ENCODE measurements around the gene KRT86. TPM values are rescaled to one million over a fixed set of nuclear protein-coding genes. Genes with fewer than 3 reads are reported as not detected.
A peak's percentile ranks its signal among the peaks of the same experiment; 100 is the strongest.
"Not testable (repeated sequence)": the region's sequence is repeated elsewhere in the genome, so short reads cannot be mapped to it uniquely, and the experiment has no call there.

Gene KRT86
- polyA plus RNA-seq, 2 of the 4 experiments (the other 2 are of a cell fraction) = 23.5 to 378 TPM

DNA sequence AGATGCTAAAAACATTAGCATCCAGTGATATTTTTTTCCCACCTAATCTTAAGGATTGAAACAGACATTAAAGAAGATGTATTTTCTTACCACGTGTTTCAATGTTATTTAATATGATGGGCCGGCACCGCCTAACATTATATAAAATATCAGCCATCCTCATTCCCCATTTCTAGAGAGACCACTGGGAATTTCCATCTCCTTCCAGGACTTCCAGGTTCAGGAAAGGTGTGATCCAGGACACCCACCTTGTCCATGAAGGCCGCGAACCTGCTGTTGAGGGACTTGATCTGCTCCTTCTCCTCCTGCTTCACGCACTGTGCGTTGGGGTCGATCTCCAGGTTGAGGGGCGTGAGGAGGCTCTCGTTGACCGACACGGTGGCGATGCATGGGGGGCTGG lies 16.5 kb upstream of the KRT86 start:
- ChIA-PET POLR2A (interaction anchor here (18.5 kb wide), 1 partner anchor 22 kb away, joined by 383 read pairs; the partner anchor contains the start of gene KRT86), CTCF (interaction anchor here (2.3 to 14.8 kb wide), 3 partner anchors 23 to 622 kb away, joined by 18 to 301 read pairs (median 61); partner anchors contain the start of gene KRT86)
- DNase-seq (ENCODE audit: low read depth in 1 of 2, low spot score in 1 of 2); H3K4me2 ChIP-seq; ATAC-seq; H3K4me3 ChIP-seq; H3K9me3 ChIP-seq; FAIRE-seq: not testable (repeated sequence)
- TF ChIP-seq TFCP2L1 (CRISPR knock-in tag; IDR thresholded peaks at IDR 0.05) (peak; percentile 9; the same call in 1 of the 2 replicates), CHD2 (IDR thresholded peaks at IDR 0.05; ENCODE audit: low read length, partially characterized antibody) (peak; percentile 5), HOXA7 (CRISPR knock-in tag; IDR thresholded peaks at IDR 0.05) (peak; percentile 65), POLR2AphosphoS2 (conservative IDR thresholded peaks at IDR 0.05; ENCODE audit: low read length) (peak; percentile 67; the same call in 1 of the 2 replicates), FOSB (CRISPR knock-in tag; IDR thresholded peaks at IDR 0.05) (peak; percentile 89), RARB (CRISPR knock-in tag; IDR thresholded peaks at IDR 0.05) (peak; percentile 85; the same call in 1 of the 2 replicates)
- peak overlapping the region; percentile 10 to 97; a peak in 4 of 6 replicates for H3K27ac ChIP-seq
- H3K4me1 ChIP-seq = peaks cover 59% of the 10 kb centered on the region
- 95% methylated on average over 13 of the region's 13 CpGs for WGBS (ENCODE audit: missing lambda C conversion rate)

DNA sequence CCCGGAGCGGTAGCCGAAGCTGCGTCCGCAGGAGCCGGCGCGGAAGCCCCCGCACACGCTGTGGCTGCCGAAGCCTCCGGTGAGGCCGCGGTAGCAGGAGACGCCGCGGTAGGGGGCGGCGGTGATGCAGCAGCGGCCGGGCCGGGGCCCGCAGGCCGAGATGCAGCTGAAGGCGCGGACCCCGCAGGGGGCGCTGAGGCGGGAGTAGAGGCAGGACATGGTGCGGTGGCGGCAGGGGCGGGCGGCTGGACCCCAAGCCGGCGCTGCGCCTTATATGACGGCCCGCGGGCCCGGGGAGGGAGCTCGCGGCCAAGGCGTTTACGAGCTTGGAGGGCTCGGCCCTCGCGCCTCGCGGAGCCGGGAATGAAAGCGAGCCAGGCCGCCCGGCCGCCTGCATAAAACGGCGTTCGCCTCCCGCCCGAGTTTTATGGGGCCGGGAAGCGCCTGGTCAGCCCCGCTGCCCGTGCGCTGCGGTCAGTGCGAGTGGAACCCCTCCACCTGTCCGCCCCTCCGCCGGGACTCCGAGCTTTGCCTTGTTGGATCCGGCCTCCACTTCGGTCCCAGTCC lies 16.0 kb upstream of the KRT86 start:
- CTCF ChIA-PET = interaction anchor here (0.8 to 14.8 kb wide), 9 partner anchors 10 to 621 kb away, joined by 3 to 301 read pairs (median 8); partner anchors contain the start of gene KRT86
- FAIRE-seq (no peak), ATAC-seq (no peak; a peak in 1 of 6 replicates), DNase-seq (ENCODE audit: low read depth in 1 of 2, low spot score in 1 of 2) (no peak)
- Histone ChIP-seq H3K4me2 (no peak overlapping the region), H3K9me3 (no peaks in the 10 kb centered on the region), H3K27ac (peak overlapping the region in 1 of 2 experiments; percentile 74; a peak in 3 of 6 replicates), H3K4me1 (peaks cover 60% of the 10 kb centered on the region), H3K4me3 (no peak overlapping the region)
- TF ChIP-seq EP300 (IDR thresholded peaks at IDR 0.05) (no peak), TFCP2L1 (CRISPR knock-in tag; IDR thresholded peaks at IDR 0.05) (peak; percentile 97), HOXA7 (CRISPR knock-in tag; IDR thresholded peaks at IDR 0.05) (peak; percentile 31; the same call in 1 of the 2 replicates), FOSB (CRISPR knock-in tag; IDR thresholded peaks at IDR 0.05) (0 out of 2 replicates have a peak, but pooled peaks have one; percentile 50), USF2 (IDR thresholded peaks at IDR 0.05) (no peak)
- TF ChIP-seq, protein P1, sequence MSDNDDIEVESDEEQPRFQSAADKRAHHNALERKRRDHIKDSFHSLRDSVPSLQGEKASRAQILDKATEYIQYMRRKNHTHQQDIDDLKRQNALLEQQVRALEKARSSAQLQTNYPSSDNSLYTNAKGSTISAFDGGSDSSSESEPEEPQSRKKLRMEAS (IDR thresholded peaks at IDR 0.05) = no peak
- TF ChIP-seq, protein P2, sequence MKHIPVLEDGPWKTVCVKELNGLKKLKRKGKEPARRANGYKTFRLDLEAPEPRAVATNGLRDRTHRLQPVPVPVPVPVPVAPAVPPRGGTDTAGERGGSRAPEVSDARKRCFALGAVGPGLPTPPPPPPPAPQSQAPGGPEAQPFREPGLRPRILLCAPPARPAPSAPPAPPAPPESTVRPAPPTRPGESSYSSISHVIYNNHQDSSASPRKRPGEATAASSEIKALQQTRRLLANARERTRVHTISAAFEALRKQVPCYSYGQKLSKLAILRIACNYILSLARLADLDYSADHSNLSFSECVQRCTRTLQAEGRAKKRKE (CRISPR knock-in tag; IDR thresholded peaks at IDR 0.05; ENCODE audit: low read depth) = no peak
- POLR2A ChIA-PET = interaction anchor here (18.5 kb wide), 1 partner anchor 22 kb away, joined by 383 read pairs; the partner anchor contains the start of gene KRT86
- WGBS (ENCODE audit: missing lambda C conversion rate) = 97% methylated on average over 72 of the region's 72 CpGs

DNA sequence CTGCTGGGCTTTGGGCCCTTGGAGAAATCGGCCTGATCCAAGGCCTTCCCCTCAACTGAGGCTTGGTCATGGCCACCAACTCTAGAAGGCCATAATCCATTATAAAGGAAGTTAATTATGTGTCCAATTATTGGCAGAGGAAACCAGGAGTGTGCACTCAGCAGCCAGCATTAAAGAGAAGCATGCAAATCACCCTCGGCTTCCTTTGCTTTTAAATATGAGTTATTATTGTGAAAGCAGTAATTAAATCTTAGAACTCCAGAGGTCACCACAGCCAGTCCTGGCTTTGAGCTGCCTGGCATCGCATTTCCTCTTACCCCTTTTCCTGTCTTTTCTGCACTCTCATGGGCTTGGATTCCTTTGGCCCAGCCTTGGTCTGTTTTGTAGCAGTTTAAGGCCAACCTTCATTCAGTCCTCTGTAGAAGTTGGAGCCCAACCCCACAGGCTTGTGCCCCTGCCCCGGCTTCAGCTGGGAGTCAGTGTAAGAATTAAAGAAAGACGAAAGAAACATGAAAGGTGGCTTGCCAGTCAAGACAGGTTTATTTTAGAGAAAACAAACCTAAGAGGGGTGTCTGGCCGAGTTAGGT lies 14.7 kb upstream of the KRT86 start:
- DNase-seq (ENCODE audit: low read depth in 1 of 2, low spot score in 1 of 2) = no peak
- ChIA-PET POLR2A (interaction anchor here (1.8 to 18.5 kb wide), 2 partner anchors 9 to 20 kb away, joined by 6 to 383 read pairs; partner anchors contain the start of gene KRT86), CTCF (interaction anchor here (0.9 to 14.8 kb wide), 11 partner anchors 9 to 620 kb away, joined by 3 to 301 read pairs (median 5); partner anchors contain the start of gene KRT86)
- Histone ChIP-seq H3K4me1 (peaks cover 51% of the 10 kb centered on the region), H3K4me2 (0 out of 3 replicates have a peak overlapping the region, but pooled peaks have one; percentile 1), H3K4me3 (no peak overlapping the region), H3K9me3 (no peaks in the 10 kb centered on the region), H3K27ac (peak overlapping the region; percentile 68 to 74)
- FAIRE-seq = peak; percentile 36
- TF ChIP-seq ZSCAN20 (CRISPR knock-in tag; IDR thresholded peaks at IDR 0.05) (no peak), MYC (IDR thresholded peaks at IDR 0.05; ENCODE audit: borderline replicate concordance, low read length) (no peak), TP53 (CRISPR knock-in tag; IDR thresholded peaks at IDR 0.05) (no peak), USF2 (IDR thresholded peaks at IDR 0.05) (no peak), JUN (IDR thresholded peaks at IDR 0.05) (no peak), MAZ (IDR thresholded peaks at IDR 0.05; ENCODE audit: borderline replicate concordance, low read depth, low read length) (no peak), HOXB5 (CRISPR knock-in tag; IDR thresholded peaks at IDR 0.05) (0 out of 2 replicates have a peak, but pooled peaks have one; percentile 26), RAD21 (conservative IDR thresholded peaks at IDR 0.05 in 1 of 2, IDR thresholded peaks at IDR 0.05 in 1 of 2) (peak; percentile 19 to 22; a peak in 1 of 5 replicates), SMC3 (IDR thresholded peaks at IDR 0.05) (no peak)
- TF ChIP-seq, protein P3, sequence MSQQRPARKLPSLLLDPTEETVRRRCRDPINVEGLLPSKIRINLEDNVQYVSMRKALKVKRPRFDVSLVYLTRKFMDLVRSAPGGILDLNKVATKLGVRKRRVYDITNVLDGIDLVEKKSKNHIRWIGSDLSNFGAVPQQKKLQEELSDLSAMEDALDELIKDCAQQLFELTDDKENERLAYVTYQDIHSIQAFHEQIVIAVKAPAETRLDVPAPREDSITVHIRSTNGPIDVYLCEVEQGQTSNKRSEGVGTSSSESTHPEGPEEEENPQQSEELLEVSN (IDR thresholded peaks at IDR 0.05; ENCODE audit: borderline replicate concordance, low read depth) = no peak
- ATAC-seq = no peak
- 77% methylated on average over 6 of the region's 6 CpGs for WGBS (ENCODE audit: missing lambda C conversion rate)
